CD4-positive, alpha-beta T cell (primary cell): ENCODE data around the gene ZNF101. TPM values are rescaled to one million over a fixed set of nuclear protein-coding genes. Genes with fewer than 3 reads are reported as not detected.

Experiments used
- ATAC-seq: fragments of 200-7000 bp; cut with Tn5 transposase; one replicate; pipeline ENCODE4 v1.10.0; 2022; ENCODE audit warnings: mild to moderate bottlenecking; ENCODE audit not compliant: poor library complexity
- CTCF ChIA-PET: fragments of 350-600 bp; sonication (Branson Sonifier 250); formaldehyde crosslinking; loops from one replicate; lab custom pipeline; 2021; ENCODE audit warnings: antibody characterized with exemption, inconsistent platforms; lab: Charles Lee
- POLR2A ChIA-PET: fragments of 350-600 bp; sonication (Branson Sonifier 250); formaldehyde crosslinking; loops from one replicate; lab custom pipeline; 2021; ENCODE audit warnings: antibody characterized with exemption, inconsistent platforms; lab: Charles Lee
- DNase-seq, 14 experiments: peaks; one replicate each; pipeline ENCODE4 v3.0.0-alpha.2; 2013 to 2020; ENCODE audit warnings: mixed read lengths in 2 of 14
- H3K27ac ChIP-seq, 2 donors: one replicate each; pipeline versions ENCODE4 v1.5.1 to v1.7.0; 2013; ENCODE audit warnings: low read length in 2 of 2, low read depth in 1 of 2, mild to moderate bottlenecking in 1 of 2
- H3K27me3 ChIP-seq, 2 experiments: 1 replicate in 1 of 2; 2 replicates in 1 of 2; pipeline versions ENCODE4 v1.6.1 to v1.7.0; 2013; ENCODE audit warnings: low read length in 2 of 2, control low read depth in 1 of 2, mild to moderate bottlenecking in 1 of 2, moderate library complexity in 1 of 2; ENCODE audit not compliant: insufficient read depth in 2 of 2, control insufficient read depth in 1 of 2
- H3K36me3 ChIP-seq: one replicate; pipeline ENCODE4 v1.6.1; 2013; ENCODE audit warnings: low read length, control low read depth; ENCODE audit not compliant: insufficient read depth
- H3K4me1 ChIP-seq: one replicate; pipeline ENCODE4 v1.6.1; 2013; ENCODE audit warnings: low read length, control low read depth; ENCODE audit not compliant: insufficient read depth
- H3K4me3 ChIP-seq: one replicate; pipeline ENCODE4 v1.5.1; 2013; ENCODE audit warnings: mild to moderate bottlenecking, low read length, moderate library complexity
- H3K9me3 ChIP-seq, 2 experiments: 1 replicate in 1 of 2; 2 replicates in 1 of 2; pipeline versions ENCODE4 v1.6.1 to v1.7.0; 2013; ENCODE audit warnings: low read length in 2 of 2, mild to moderate bottlenecking in 2 of 2, control low read depth in 1 of 2, moderate library complexity in 1 of 2; ENCODE audit not compliant: control insufficient read depth in 1 of 2, insufficient read depth in 1 of 2
- H3K27ac Mint-ChIP-seq: one replicate; pipeline ENCODE4 v1.8.0; 2020; ENCODE audit warnings: mixed read lengths
- H3K27me3 Mint-ChIP-seq: one replicate; pipeline ENCODE4 v1.8.0; 2021; ENCODE audit warnings: mixed read lengths
- H3K36me3 Mint-ChIP-seq: one replicate; pipeline ENCODE4 v1.8.0; 2021; ENCODE audit warnings: low read depth, mixed read lengths
- H3K4me1 Mint-ChIP-seq: one replicate; pipeline ENCODE4 v1.8.0; 2021; ENCODE audit warnings: low read depth, mixed read lengths
- H3K4me3 Mint-ChIP-seq: one replicate; pipeline ENCODE4 v1.8.0; 2020; ENCODE audit warnings: mild to moderate bottlenecking, mixed read lengths
- H3K9me3 Mint-ChIP-seq: one replicate; pipeline ENCODE4 v1.8.0; 2020; ENCODE audit warnings: mixed read lengths
- CTCF ChIP-seq: fragments of 200-600 bp; IDR thresholded peaks from one replicate; pipeline ENCODE4 v1.8.0; 2022; ENCODE audit warnings: antibody characterized with exemption, mild to moderate bottlenecking
- intact Hi-C, 2 experiments: fragments of 100-400 bp; cut with DNase I in 1 of 2; cut with micrococcal nuclease in 1 of 2; formaldehyde crosslinking; loops; one replicate each; pipeline versions ENCODE4 v1.15.1 to v1.9.0; 2023 to 2025; cut with DNase I, micrococcal nuclease
- total RNA-seq, 174 experiments: library from RNA in 2 of 174; stranded (reverse) in 2 of 174; gene quantifications; one replicate each; pipeline ENCODE4 v1.2.3 and lab custom pipeline; 2021 to 2026

ZNF101 gene
- total RNA-seq, 2 experiments from 2014 or later: 58.8 to 60.6 TPM

- Histone ChIP-seq H3K27me3 (no peaks in the 10 kb centered on the region), H3K36me3 (peaks cover 90% of the 10 kb centered on the region), H3K9me3 (no peaks in the 10 kb centered on the region), H3K4me1 (no peaks in the 10 kb centered on the region), H3K27ac (no peak overlapping the region), H3K4me3 (no peak overlapping the region)
- ChIA-PET POLR2A (interaction anchor here (0.8 to 2.2 kb wide), 3 partner anchors 8 to 16 kb away, joined by 3 to 8 read pairs (median 7); partner anchors contain the start of gene ZNF101), CTCF (no interaction called here)
- TF ChIP-seq CTCF: no peak
- peaks cover 92% of the 10 kb centered on the region for H3K36me3 Mint-ChIP-seq
- DNase-seq: no peak
- H3K27ac Mint-ChIP-seq: no peak overlapping the region
- no peaks in the 10 kb centered on the region for H3K4me1 Mint-ChIP-seq
- H3K27me3 Mint-ChIP-seq: no peaks in the 10 kb centered on the region
- intact Hi-C loops: no loop called here
- ATAC-seq: no peak
- no peaks in the 10 kb centered on the region for H3K9me3 Mint-ChIP-seq
- no peak overlapping the region for H3K4me3 Mint-ChIP-seq
Measured at GRCh38 chr19:19652482-19653295, 15.9 kb upstream of the ZNF101 start.

- no peaks in the 10 kb centered on the region for H3K9me3 ChIP-seq
- Mint-ChIP-seq H3K4me3 (no peak overlapping the region), H3K36me3 (peaks cover 92% of the 10 kb centered on the region), H3K9me3 (no peaks in the 10 kb centered on the region), H3K27ac (no peak overlapping the region), H3K4me1 (peaks cover 5% of the 10 kb centered on the region), H3K27me3 (no peaks in the 10 kb centered on the region)
- H3K4me3 ChIP-seq: no peak overlapping the region
- intact Hi-C loops: no loop called here
- peaks cover 98% of the 10 kb centered on the region for H3K36me3 ChIP-seq
- no peak overlapping the region for H3K27ac ChIP-seq
- TF ChIP-seq CTCF: no peak
- H3K4me1 ChIP-seq: no peaks in the 10 kb centered on the region
- DNase-seq (peak in 1 of 14 experiments; percentile 16), ATAC-seq (no peak)
- H3K27me3 ChIP-seq: no peaks in the 10 kb centered on the region
- POLR2A ChIA-PET: interaction anchor here (0.8 kb wide), 1 partner anchor 15 kb away, joined by 7 read pairs; the partner anchor contains the start of gene ZNF101
- CTCF ChIA-PET: no interaction called here
Measured at GRCh38 chr19:19653597-19654147, 15.0 kb upstream of the ZNF101 start.

- POLR2A ChIA-PET: interaction anchor here (0.9 kb wide), 1 partner anchor 13 kb away, joined by 5 read pairs; no protein-coding TSS in a partner anchor
- CTCF ChIA-PET: no interaction called here
Measured at GRCh38 chr19:19654441-19654840, 14.2 kb upstream of the ZNF101 start.

More at GRCh38 chr19:19654441-19654840, 14.2 kb upstream of the ZNF101 start:
- Mint-ChIP-seq H3K9me3 (no peaks in the 10 kb centered on the region), H3K27me3 (no peaks in the 10 kb centered on the region), H3K36me3 (peaks cover 91% of the 10 kb centered on the region), H3K27ac (no peak overlapping the region), H3K4me3 (no peak overlapping the region), H3K4me1 (peaks cover 5% of the 10 kb centered on the region)
- no peak overlapping the region for H3K27ac ChIP-seq
- no peaks in the 10 kb centered on the region for H3K4me1 ChIP-seq
- intact Hi-C loops: no loop called here
- no peak for TF ChIP-seq CTCF
- no peaks in the 10 kb centered on the region for H3K9me3 ChIP-seq
- no peak overlapping the region for H3K4me3 ChIP-seq
- H3K27me3 ChIP-seq: no peaks in the 10 kb centered on the region
- H3K36me3 ChIP-seq: peaks cover 98% of the 10 kb centered on the region
- DNase-seq (peak in 1 of 14 experiments; percentile 18), ATAC-seq (no peak)
